ENCODE results near the gene BACH2. TPM values are rescaled to one million over a fixed set of nuclear protein-coding genes. Genes with fewer than 3 reads are reported as not detected.

BACH2 gene
- total and polyA plus RNA-seq, 4 donors: 0.78 to 17.4 (median 3.2) TPM

- Histone ChIP-seq H3K4me1 (ENCODE audit: control insufficient read depth in 5 of 5, insufficient read depth in 5 of 5, low read length in 5 of 5) (peaks cover 0 to 43% (median 16%) of the 10 kb centered on the region in 5 donors), H3K4me3 (no peak overlapping the region), H3K27ac (ENCODE audit: low read depth in 1 of 2, low read length in 1 of 2) (no peak overlapping the region), H3K9ac (ENCODE audit: insufficient read depth in 1 of 2, low read length in 2 of 2) (no peak overlapping the region), H3K27me3 (ENCODE audit: control insufficient read depth in 3 of 3, insufficient read depth in 3 of 3, low read length in 2 of 3) (no peaks in the 10 kb centered on the region), H3K36me3 (ENCODE audit: control insufficient read depth in 4 of 4, insufficient read depth in 4 of 4, low read length in 4 of 4) (no peaks in the 10 kb centered on the region), H3K9me3 (ENCODE audit: control insufficient read depth in 4 of 4, insufficient read depth in 3 of 4, low read length in 3 of 4) (no peaks in the 10 kb centered on the region)
- no peak for TF ChIP-seq CTCF (IDR thresholded peaks at IDR 0.05; ENCODE audit: control extremely low read depth, extremely low read depth)
- no peak for DNase-seq
- 93 to 95% methylated on average over 3 of the region's 3 CpGs for WGBS, 2 donors
- ATAC-seq (ENCODE audit: insufficient read depth, low FRiP score): no peak
These were observed 309.5 kb downstream of the BACH2 start for GRCh38 chr6:89987140-89987539.

DNA sequence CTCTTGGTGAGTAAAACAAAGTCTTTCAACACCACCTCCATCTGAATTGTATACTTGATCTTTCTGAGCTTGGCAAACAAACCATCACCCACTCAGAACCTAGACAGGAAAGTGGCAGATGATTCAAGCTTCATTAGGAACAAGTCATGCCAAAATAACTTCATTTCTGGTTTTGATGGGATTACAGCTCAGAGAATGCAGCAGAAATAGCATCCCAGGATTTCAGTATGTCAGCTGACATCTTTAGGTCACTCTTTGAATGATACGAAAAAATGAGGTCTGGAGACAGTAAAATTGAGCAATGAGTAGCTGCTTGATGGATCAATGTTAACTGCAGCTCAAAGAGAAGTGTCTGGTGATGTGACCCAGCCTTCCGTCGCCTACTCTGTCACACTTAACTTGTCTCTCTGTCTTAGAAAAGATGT, 310.0 kb downstream of the BACH2 start:
- WGBS, 2 donors: 81 to 85% methylated on average over 3 of the region's 3 CpGs
- Histone ChIP-seq H3K36me3 (ENCODE audit: control insufficient read depth in 4 of 4, insufficient read depth in 4 of 4, low read length in 4 of 4) (no peaks in the 10 kb centered on the region), H3K9me3 (ENCODE audit: control insufficient read depth in 4 of 4, insufficient read depth in 3 of 4, low read length in 3 of 4) (no peaks in the 10 kb centered on the region), H3K4me3 (no peak overlapping the region), H3K27me3 (ENCODE audit: control insufficient read depth in 3 of 3, insufficient read depth in 3 of 3, low read length in 2 of 3) (no peaks in the 10 kb centered on the region), H3K4me1 (ENCODE audit: control insufficient read depth in 5 of 5, insufficient read depth in 5 of 5, low read length in 5 of 5) (peaks cover 0 to 43% (median 16%) of the 10 kb centered on the region in 5 donors), H3K27ac (ENCODE audit: low read depth in 1 of 2, low read length in 1 of 2) (no peak overlapping the region), H3K9ac (ENCODE audit: insufficient read depth in 1 of 2, low read length in 2 of 2) (no peak overlapping the region)
- peak in 2 of 3 donors; percentile 61 to 71 for DNase-seq
- ATAC-seq (ENCODE audit: insufficient read depth, low FRiP score): peak; percentile 22
- no peak for TF ChIP-seq CTCF (IDR thresholded peaks at IDR 0.05; ENCODE audit: control extremely low read depth, extremely low read depth)

- DNase-seq: peak in 2 of 3 donors; percentile 80 to 93
- WGBS, 2 donors: 81 to 84% methylated on average over 11 of the region's 11 CpGs
- ATAC-seq (ENCODE audit: insufficient read depth, low FRiP score): peak; percentile 49
- H3K4me1 ChIP-seq (ENCODE audit: control insufficient read depth in 5 of 5, insufficient read depth in 5 of 5, low read length in 5 of 5): peaks cover 0 to 43% (median 16%) of the 10 kb centered on the region in 5 donors
- H3K4me3 ChIP-seq: no peak overlapping the region
- H3K9ac ChIP-seq (ENCODE audit: insufficient read depth in 1 of 2, low read length in 2 of 2): peak overlapping the region in 1 of 2 donors; percentile 26
- no peaks in the 10 kb centered on the region for H3K9me3 ChIP-seq (ENCODE audit: control insufficient read depth in 4 of 4, insufficient read depth in 3 of 4, low read length in 3 of 4)
- H3K36me3 ChIP-seq (ENCODE audit: control insufficient read depth in 4 of 4, insufficient read depth in 4 of 4, low read length in 4 of 4): no peaks in the 10 kb centered on the region
- peak overlapping the region; percentile 21 to 30 for H3K27ac ChIP-seq (ENCODE audit: low read depth in 1 of 2, low read length in 1 of 2)
- no peaks in the 10 kb centered on the region for H3K27me3 ChIP-seq (ENCODE audit: control insufficient read depth in 3 of 3, insufficient read depth in 3 of 3, low read length in 2 of 3)
- TF ChIP-seq CTCF (IDR thresholded peaks at IDR 0.05; ENCODE audit: control extremely low read depth, extremely low read depth): no peak
These were observed 310.7 kb downstream of the BACH2 start for GRCh38 chr6:89985751-89986493.
